GM18858 (cell line): Measurements from ENCODE around the gene MYO18B.

Experiments used
- ATAC-seq: cut with Tn5 transposase; IDR thresholded peaks from one replicate; pipeline ENCODE4 v1.9.1; 2021; ENCODE audit not compliant: unreplicated experiment

The MYO18B gene

DNA sequence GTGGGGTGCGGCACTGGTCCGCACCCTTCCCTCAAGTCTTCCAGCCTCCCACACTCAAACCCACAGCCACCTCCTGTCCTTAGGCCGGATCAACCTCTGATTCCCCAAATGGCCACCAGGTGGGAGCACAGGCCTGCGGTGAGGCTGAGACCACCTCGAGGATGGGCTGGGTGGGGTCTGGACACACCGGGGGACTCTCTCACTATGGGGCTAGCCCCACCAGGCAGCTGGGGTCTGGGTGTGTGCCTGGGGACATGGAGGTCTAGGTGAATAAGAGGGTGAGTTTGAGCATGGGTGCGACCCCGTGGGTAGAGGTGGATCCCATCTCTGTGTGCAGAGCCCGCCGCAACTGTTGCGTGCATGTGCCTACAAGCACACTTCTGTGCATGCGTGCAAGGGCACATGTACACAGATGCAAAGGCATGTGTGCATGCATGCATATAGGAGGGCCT is 32.6 kb downstream of the MYO18B start:
- no peak for ATAC-seq

DNA sequence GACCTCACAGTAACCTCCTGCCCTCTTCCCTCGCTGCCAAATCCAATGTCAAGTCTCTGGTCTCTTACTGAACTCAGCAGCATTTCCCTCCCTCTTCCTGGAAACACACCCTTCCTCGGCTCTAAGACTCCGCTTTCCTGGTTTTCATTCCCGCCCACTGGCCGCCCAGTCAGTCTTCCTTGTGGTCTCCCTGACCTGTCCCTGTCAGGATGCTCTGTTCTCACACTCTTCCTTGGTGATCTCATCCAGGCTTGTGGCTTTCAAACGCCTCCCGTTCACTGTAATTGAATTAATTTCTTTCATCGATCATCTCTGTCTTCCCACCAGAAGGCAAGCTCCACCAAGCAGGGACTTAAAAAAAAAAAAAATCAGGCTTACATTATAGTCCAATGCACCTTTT is 33.5 kb downstream of the MYO18B start:
- no peak for ATAC-seq

DNA sequence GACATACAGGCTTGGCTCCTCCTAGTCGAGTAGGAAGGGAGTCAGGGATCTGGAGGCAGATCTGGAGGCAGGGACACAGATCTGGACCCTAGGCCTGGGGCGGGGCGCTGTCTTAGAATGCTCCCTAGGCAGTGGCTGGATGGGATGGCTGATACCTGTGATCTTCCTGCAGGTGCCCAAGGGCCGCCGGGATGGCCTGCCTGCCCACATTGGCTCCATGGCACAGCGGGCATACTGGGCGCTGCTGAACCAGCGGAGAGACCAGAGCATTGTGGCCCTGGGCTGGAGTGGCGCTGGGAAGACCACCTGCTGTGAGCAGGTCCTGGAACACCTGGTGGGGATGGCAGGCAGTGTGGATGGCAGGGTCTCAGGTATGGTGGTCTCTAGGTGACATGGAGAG is 35.4 kb downstream of the MYO18B start:
- no peak for ATAC-seq

DNA sequence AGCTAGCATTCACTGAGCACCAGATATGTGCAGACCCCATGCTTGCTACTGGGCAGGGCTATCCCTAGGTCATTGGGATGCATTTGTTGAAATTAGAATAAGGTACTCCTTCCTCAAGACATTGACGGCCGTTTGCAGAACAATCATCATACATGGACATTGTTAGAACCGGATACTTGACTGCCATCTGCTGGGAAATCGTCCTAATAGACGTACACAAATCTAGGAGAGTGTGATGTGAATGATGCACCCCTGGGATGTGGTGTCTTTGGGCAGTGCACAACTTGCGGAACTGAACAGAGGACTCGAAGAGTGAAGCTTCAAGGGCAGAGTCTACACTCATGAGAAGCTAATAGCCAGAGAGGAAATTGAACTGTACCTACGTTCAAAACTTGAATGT is 35.9 kb downstream of the MYO18B start:
- no peak for ATAC-seq

DNA sequence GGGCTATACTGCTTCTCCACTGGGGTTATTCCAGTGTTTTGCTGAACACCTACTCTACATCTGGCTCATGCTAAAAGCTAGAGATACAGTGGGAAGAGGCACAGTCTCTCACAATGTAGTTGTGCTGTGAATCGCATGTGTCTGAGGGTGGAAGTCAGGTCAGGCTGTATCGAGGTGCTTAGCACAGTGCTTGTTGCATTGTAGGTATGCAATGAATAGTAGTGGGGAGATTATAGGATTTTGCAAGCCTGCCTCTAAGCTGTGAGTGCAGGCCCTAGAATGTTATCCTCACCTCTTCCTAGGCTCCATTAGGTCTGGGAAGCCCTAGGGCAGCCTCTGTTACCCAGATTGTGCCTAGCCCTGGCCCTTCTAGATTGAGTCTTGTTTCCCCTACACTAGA is 37.4 kb downstream of the MYO18B start:
- ATAC-seq: no peak

DNA sequence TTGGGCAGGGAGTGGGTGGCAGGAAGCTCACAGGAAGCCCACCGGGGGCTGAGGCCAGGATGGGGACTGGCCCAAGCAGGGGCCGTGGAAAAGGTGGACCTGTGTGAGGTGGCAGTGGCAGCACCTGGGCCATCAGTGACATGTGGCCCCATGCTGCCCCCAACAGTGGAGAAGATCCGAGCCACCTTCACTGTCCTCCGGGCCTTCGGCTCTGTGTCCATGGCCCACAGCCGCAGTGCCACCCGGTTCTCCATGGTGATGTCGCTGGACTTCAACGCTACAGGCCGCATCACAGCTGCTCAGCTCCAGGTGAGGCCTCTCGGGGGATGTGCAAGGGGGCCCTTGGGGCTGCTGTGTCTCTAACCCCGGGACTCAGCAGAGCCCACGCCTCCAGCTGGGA is 37.9 kb downstream of the MYO18B start:
- ATAC-seq: no peak

DNA sequence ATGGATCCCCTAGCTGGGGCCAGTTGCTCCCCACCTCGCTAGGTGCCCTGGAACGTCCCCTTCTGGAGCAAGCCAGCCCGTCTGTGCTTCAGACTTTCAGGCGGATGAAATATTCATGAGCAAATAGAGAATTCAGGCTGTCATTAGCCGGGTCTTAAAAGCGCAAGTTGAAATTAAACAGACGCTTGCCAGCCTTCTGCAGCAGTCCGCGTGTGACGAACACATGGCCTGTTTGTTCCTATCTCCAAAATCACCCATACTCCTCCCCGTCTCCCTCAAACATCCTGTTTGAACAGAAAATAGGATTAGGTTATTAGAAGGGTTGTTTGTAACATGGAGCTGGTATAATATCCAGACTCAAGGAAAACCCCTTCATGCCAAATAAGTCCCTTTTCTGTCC is 38.7 kb downstream of the MYO18B start:
- ATAC-seq: no peak

DNA sequence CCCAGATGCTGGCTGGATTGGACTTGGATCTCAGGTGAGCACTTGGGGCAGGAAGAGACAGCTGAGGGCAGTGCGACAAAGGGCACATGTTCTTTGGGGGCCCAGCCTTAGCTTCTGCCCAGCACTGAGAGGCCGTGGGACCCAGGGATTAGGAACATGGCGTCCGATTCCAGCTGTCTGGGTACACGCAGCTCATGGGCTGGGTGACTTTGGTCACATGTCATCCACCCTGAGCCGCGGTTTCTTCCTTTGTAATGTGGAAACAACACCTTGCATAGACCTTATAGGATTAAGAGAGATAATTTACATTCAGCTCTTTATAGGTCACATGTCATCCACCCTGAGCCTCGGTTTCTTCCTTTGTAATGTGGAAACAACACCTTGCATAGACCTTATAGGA is 39.8 kb downstream of the MYO18B start:
- ATAC-seq: no peak

DNA sequence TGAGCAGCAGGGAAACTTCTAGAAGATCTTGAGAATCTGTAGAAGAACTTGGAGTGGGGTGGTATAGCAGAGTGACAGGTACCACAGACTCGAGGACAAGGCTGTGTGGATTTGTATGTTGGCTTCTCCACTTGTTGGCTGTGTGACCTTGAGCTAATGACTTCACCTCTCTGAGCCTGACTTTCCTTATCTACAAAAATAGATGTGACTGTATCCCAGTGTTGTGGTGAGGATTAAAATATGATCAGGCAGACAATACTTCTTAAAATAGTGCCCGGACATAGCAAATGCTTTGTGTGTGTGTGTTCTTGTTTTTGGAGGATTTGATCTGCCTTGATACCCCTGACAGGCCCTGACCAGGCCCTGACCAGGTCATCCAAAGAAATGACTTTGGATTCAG is 40.8 kb downstream of the MYO18B start:
- ATAC-seq: no peak

DNA sequence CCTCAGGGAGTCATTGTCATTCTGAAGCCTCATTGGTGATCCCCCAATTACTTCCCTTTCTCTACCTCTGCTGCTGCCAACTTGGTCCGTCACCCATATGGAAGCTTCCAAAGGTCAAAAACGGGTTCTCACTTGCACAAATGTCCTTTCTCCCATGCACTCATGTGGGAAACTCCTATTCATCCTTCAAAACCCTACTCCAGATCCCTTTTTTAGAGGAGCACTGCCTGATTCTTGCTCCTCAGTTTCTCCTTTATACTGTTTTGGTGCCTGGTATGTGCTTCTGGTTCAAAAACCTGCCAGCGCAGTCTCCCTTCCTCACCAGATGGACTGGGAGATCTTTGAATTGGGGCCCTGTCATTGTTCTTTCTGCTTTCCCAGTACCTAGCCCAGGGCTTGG is 41.9 kb downstream of the MYO18B start:
- ATAC-seq: no peak

DNA sequence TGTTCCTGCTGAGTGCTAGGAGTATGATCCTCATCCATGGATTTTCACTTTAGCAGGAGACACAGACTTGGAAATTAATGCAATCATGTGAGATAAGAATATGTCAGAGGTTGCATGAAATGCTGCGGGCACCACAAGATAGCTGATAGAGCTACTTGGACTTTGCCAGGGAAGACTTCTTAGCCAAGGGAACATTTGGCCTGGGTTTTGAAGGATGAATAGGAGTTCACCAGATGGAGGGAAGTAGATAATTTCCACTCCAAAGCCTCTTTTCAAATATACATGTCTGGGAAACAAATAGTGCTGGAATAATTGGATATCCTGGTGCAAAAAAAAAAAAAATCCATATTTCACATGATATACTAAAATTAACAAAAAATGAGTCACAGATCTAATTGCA is 44.2 kb downstream of the MYO18B start:
- no peak for ATAC-seq

DNA sequence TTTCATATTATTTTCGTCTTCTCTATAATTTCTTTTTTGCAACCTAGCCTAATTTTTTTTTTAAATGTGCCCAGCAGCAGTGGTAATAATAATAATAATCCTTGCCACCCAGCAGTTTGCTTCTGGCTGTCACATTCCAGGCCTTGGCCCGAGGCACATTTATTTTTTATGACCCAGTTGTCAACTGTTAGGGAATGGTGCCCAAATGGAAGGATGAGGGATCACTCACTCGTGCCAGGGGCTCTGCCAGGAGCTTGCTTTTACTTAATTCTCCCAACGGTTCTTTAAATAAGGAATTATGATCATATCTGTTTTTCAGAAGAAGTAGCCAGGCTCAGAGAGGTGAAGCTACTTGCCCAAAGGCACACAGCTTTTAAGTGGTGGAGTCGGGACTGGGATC is 49.6 kb downstream of the MYO18B start:
- ATAC-seq: no peak

DNA sequence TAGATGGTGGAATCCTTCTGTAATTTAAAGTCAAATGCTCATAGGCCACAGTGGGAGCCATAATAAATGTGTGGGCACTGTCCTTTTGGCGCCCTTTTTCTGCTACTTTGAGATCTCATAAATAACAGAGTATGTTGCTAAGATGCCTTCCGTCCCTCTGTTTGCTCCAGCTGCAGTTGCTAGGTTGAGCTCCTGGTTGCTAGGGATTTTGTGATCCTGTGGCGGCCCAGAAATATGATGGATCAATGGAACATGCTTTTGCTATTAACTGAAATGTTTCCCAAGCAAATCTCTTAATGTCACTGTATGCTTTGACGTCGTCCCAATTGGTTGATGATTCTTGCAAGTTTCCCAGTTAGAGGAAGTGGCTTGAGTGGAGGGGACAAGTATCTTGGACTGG is 53.5 kb downstream of the MYO18B start:
- ATAC-seq: no peak

DNA sequence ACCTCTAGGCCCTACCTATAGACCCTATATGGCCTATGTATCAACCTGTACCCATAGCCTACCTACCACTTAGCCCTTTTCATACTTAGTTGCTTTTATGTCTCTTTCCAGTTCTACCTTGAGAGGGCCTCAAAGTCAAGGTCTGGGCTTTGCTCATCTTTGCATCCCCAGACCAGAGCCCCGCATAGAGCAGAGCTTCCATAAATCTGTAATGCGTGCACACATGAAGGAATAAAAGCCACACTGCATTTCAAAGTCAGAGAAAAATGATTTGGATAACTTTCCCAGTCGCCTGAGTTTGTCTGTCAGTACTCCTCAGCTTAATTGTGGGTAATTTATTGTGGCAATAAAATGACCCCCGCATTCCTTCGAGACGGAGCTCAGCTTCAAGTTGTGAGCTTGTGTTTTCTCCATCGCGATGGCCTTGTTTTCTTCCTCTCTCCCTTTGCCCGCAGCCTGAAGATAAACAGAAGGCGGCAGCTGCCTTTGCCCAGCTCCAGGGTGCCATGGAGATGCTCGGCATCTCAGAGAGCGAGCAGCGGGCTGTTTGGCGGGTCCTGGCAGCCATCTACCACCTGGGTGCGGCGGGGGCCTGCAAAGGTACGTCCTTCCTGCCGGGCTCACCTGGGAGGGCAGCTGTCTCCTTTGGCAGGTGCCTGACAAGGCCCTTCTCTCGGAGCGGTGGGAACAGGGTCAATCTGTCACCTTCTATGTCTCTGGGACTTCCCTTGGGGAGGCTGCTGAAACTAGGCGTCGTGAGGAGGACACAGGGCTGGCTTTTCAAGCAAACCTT is 55.7 kb downstream of the MYO18B start:
- no peak for ATAC-seq

DNA sequence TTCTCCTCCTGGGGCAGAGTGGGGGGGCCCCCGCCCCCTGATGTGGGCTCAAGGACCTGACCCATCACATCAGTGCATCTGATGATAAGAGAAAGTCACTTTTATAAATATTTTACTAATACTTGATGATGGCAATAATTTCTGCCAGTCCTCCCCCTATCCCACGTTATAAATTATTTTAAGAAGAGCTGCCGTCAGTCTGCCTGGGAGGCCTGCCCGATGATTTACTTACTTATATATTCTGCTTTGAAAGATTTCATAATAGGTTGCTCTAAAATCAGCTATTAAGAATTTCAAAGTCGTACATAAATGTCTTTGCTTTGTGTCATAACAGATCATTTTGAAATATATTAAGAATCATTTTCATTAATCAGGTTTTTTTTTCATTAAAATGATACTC is 58.8 kb downstream of the MYO18B start:
- ATAC-seq: no peak

DNA sequence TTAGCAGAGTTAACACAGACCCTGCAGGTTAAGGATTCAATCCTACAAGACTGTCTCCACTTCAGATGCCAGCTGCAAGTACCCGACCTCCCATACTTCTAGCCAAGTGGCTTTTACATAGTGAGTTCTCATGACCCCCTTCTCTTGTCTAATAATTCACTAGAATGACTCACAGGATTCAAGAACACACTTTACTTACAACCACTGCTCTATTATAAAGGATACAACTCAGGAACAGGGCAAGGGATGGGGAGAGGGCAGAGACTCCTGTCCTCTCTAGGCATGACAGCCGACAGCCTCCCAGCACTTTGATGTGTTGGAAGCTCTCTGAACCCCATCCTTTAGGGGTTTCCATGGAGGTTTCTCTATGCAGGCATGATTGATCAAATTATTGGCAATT is 60.0 kb downstream of the MYO18B start:
- no peak for ATAC-seq

DNA sequence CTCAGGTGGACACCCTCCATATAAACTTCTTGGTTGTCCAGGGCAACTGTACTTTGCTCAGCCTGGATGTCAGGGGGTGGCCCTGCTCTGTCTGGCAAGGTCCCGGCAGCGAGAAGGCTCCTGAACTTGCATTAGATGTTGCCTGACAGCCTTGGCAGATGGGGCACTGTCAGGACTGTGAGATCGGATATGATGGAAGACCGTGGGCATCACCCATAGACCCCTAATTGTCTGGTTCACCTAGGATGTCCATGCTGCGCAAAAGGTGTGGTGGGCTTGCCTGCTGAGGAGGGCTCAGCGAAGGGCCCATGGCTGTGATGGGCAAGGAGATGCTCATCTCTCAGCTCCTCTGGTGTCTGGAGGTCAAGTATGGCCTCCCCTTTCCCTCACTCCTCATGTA is 62.7 kb downstream of the MYO18B start:
- ATAC-seq: no peak

DNA sequence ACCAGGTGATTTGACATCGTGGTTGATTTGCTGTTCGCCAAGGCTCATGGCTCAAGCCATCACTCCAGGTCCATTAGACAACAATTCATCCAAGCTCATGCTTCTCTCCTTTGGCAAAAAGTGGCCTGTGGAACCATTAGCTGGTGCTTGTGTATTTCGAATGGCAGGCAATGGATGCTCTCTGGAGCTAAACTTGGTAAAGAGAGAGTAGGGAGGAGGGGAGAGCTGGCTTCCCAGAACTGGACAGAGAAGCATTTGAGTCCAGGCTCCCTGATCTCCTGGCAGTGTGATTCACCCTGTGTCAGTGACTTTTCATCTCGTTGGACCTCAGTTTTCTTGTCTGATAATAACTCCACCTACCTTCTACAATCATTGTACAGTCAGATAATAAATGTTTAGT is 64.6 kb downstream of the MYO18B start:
- ATAC-seq: no peak

DNA sequence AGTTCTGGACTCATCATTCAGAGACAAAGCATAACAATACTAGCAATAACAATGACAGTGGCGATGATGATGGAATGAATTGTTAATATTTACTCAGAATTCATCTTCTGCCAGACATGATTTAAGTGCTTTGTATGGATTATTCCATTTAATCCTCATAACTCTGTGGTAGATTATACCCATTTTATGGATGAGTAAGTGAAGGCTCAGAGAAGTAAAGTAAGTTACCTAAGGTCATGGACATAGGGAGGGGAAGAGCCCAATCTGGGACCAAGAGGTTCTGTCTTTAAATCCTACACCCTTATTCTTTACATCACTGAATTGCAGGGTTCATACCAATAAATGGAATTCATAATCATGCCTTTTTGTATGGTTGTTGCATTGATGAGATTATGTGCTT is 72.7 kb downstream of the MYO18B start:
- no peak for ATAC-seq

DNA sequence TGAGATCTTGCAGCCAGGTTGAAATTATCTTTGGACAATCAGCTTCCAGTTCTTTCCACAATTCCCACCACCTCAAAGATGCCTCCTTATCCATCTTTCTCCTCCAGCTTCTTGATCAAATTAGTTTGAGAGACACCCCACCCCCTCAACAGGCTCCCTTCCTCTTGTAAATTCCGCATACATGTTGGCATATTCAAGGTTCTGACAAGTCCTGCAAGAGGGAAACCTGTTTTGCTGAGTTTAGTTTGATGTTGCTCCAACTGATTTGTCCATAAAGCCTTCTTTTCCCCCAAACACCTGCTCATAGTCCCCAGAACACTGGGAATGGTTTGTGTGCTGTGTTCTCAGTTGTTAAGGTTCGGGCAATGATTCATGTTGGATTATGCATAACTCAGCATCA is 73.6 kb downstream of the MYO18B start:
- ATAC-seq: no peak

DNA sequence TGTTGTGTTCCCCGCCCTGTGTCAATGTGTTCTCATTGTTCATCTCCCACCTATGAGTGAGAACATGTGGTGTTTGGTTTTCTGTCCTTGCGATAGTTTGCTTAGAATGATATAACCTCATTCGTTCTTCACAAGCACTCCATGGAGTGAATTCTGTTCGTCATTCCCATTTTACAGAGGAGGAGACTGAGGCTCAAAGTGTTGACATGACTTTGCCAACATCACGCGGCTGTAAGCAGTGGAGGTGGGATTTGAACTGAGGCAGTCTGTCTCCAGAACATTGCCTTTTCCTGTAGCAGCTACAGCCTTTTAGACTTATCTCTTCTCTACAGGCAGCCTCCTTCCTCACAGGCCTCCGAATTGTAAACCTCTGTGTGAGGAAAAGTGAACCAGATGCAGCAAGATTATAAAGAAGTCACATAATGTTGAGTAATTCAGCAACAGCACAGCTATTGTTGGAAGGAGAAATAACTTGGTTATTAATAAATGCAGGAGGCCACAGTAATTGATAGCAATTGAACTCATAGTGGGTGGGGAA is 74.6 kb downstream of the MYO18B start:
- no peak for ATAC-seq

DNA sequence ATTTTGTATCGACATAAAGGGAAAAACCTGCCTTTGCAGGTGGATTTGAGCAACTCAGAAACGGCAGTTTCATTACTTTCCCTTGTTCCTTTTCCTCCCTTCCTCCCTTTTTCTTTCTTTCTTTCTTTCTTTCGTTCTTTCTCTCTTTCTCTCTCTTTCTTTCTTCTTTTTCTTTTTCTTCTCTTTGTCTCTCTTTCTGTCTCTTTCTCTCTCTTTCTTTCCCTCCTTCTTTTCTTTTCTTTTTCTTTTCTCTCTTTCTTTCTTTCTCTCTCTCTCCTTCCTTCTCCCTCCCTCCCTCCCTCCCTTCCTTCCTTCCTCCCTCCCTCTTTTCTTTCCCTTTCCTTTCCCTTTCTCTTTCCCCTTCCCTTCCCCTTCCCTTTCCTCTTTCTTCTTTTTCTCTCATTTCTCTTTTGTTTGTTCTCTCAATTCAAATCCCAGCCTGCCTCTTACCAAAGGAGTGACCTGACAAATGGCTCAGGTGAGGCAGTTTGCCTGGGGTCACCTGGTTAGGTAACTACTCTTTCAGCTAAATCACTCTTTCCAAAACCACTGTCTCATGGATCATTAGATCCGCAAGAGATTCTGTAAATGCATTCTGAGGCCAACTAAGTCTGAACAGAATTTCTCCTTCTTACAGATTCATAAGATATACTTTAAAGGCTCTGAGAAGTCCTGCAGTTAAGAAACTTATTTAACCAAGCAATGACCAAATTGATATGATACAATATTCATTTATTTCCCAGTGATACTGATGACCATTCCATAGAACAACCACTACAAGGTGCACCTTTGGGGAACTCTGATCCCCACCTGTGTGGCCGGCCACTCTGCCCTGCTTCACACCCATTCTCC is 75.3 kb downstream of the MYO18B start:
- ATAC-seq: no peak
